Fibroblast of skin of right biceps (primary cell): Measurements from ENCODE around the gene KRTAP9-6.
A peak's percentile ranks its signal among the peaks of the same experiment; 100 is the strongest.
"Not testable (repeated sequence)": the region's sequence is repeated elsewhere in the genome, so short reads cannot be mapped to it uniquely, and the experiment has no call there.

Experiments
- DNase-seq: peaks from one replicate; pipeline ENCODE4 v3.0.0-alpha.2; 2013

KRTAP9-6 gene

DNA sequence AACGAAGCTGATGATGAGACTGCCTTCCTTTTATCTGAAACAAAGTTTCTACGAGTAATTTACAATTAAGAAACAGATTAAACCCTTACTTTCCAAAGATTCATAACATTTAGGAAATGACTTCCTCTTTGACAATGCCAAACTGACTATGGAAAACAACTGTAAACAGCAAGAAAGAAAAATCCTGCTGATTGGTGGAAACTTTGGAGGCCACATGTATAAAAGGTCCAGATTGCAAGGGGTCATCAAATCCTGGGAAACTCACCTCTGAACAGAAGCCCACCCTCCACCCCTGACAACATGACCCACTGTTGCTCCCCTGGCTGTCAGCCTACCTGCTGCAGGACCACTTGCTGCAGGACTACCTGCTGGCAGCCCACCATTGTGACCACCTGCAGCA, at the start of gene KRTAP9-6:
KRTAP9-6 (plus strand) TSS at position 301 of the 400 bp plus-strand sequence; CDS start at position 301, 0 bp downstream.
- no peak for DNase-seq

DNA sequence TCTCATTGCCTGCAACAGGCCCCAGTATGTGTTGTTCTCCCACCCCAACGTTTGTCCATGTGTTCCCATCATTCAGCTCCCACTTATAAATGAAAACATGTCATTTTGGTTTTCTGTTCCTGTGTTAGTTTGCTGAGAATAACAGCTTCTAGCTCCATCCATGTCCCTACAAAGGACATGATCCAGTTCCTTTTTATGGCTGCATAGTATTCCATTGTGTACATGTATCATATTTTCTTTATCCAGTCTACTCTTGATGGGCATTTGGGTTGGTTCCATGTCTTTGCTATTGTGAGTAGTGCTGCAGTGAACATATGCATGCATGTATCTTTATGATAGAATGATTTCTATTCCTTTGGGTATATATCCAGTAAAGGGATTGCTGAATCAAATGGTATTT, 49.5 kb upstream of the KRTAP9-6 start:
- DNase-seq = no peak

DNA sequence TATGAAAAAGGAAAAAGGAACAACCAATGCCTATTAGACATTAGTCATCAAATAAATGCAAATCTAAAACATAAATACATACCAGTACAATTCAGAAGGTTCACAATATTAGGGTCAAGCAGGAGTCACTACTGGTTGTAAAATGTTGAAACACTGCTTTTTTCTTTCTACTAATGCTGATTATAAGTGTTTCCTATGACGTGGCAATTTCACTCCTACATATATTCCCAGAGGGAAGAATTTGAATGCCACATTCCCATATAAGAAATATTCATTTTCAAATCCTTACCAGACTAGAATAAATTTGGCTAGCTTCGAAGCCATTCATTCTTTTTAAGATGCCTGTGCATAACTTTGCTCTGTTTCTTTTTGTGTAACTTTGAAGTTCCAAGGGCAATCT, 41.4 kb upstream of the KRTAP9-6 start:
- DNase-seq = peak; percentile 18

DNA sequence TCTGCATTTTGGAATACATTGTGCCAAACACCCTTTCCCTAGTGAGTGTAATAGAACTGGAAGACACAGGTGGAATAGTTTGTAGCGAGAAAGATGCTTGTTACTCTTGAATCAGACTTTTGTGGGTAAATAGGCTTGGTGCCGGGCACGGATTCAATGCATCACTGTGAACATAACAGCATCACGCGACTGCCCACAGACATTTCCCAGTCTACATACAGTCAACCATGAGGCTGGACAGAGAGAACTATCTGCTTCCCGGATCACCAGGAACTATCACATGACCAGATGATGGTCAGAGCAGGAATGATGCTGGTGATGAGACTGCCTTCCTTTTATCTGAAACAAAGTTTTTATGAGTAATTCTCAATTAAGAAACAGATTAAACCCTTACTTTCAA, 39.1 kb upstream of the KRTAP9-6 start:
- DNase-seq = no peak

- not testable (repeated sequence) for DNase-seq
Observed at GRCh38 chr17:41226598-41227095, 38.5 kb upstream of the KRTAP9-6 start, which contains the start of gene KRTAP9-2. Gene KRTAP9-2, plus strand, starts transcription at chr17:41226648. Its CDS starts 7 bp downstream, at chr17:41226655.

- DNase-seq = no peak
Observed at GRCh38 chr17:41230094-41230493, 35.1 kb upstream of the KRTAP9-6 start.

- DNase-seq = no peak
Observed at GRCh38 chr17:41231731-41232130, 33.4 kb upstream of the KRTAP9-6 start.

DNA sequence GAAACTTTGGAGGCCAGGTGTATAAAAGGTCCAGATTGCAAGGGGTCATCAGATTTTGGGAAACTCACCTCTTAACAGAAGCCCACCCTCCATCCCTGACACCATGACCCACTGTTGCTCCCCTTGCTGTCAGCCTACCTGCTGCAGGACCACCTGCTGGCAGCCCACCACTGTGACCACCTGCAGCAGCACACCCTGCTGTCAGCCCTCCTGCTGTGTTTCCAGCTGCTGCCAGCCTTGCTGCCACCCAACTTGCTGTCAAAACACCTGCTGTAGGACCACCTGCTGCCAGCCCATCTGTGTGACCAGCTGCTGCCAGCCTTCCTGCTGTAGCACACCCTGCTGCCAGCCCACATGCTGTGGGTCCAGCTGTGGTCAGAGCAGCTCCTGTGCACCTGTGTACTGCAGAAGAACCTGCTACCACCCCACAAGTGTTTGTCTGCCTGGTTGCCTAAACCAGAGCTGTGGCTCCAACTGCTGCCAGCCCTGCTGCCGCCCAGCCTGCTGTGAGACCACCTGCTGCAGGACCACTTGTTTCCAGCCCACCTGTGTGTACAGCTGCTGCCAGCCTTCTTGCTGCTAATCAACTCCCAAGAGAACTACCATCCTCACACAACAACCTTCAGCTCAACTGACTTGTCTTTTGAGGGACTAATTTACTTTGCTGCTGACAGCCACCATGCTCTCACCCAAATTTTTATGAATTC, 32.6 kb upstream of the KRTAP9-6 start, which contains the start of gene KRTAP9-3:
KRTAP9-3 (plus strand) TSS at position 51 of the 707 bp plus-strand sequence; CDS start at position 104, 53 bp downstream.
- DNase-seq = not testable (repeated sequence)

- not testable (repeated sequence) for DNase-seq
Observed at GRCh38 chr17:41237116-41237515, 28.1 kb upstream of the KRTAP9-6 start.

DNA sequence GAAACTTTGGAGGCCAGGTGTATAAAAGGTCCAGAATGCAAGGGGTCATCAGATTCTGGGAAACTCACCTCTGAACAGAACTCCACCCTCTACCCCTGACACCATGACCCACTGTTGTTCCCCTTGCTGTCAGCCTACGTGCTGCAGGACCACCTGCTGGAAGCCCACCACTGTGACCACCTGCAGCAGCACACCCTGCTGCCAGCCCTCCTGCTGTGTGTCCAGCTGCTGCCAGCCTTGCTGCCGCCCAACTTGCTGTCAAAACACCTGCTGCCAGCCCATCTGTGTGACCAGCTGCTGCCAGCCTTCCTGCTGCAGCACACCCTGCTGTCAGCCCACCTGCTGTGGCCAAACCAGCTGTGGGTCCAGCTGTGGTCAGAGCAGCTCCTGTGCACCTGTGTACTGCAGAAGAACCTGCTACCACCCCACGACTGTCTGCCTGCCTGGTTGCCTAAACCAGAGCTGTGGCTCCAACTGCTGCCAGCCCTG, 27.2 kb upstream of the KRTAP9-6 start, which contains the start of gene KRTAP9-8:
KRTAP9-8 (plus strand) TSS at position 51 of the 489 bp plus-strand sequence; CDS start at position 104, 53 bp downstream.
- DNase-seq = not testable (repeated sequence)

GRCh38 chr17:41246995-41247787, 18.0 kb upstream of the KRTAP9-6 start:
- not testable (repeated sequence) for DNase-seq

GRCh38 chr17:41249637-41250240, 15.4 kb upstream of the KRTAP9-6 start, which contains the start of gene KRTAP9-4:
Gene KRTAP9-4, plus strand, starts transcription at chr17:41249687. Its CDS starts 34 bp downstream, at chr17:41249721.
- not testable (repeated sequence) for DNase-seq

GRCh38 chr17:41251261-41251660, 13.9 kb upstream of the KRTAP9-6 start:
- no peak for DNase-seq

DNA sequence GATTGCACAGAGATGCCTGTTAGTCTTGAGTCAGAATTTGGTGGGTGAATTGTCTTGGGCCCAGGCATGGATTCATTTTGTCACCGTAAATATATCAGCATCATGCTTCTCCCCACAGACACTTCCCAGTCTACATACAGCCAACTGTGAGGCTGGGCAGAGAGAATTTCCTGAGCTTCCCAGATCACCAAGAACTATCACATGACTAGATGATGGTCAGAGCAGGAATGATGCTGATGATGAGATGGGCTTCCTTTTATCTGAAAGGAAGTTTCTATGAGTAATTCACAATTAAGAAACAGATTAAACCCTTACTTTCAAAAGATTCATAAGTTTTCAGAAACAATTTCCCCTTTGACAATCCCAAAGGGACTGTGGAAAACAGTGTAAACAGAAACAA, 10.3 kb upstream of the KRTAP9-6 start:
- DNase-seq = peak; percentile 17

GRCh38 chr17:41255381-41256290, 9.5 kb upstream of the KRTAP9-6 start, which contains the start of gene KRTAP9-9:
Gene KRTAP9-9, plus strand, starts transcription at chr17:41255384.
- peak; percentile 80 for DNase-seq

- peak; percentile 68 for DNase-seq
Observed at GRCh38 chr17:41256291-41256685, 8.9 kb upstream of the KRTAP9-6 start.

- DNase-seq = no peak
Observed at GRCh38 chr17:41258406-41258805, 6.8 kb upstream of the KRTAP9-6 start.

GRCh38 chr17:41263212-41263611, 2.0 kb upstream of the KRTAP9-6 start:
- DNase-seq = no peak

GRCh38 chr17:41264599-41264998, 579 bp upstream of the KRTAP9-6 start:
- DNase-seq = no peak

GRCh38 chr17:41267711-41268110, 2.5 kb downstream of the KRTAP9-6 start:
- DNase-seq = no peak

DNA sequence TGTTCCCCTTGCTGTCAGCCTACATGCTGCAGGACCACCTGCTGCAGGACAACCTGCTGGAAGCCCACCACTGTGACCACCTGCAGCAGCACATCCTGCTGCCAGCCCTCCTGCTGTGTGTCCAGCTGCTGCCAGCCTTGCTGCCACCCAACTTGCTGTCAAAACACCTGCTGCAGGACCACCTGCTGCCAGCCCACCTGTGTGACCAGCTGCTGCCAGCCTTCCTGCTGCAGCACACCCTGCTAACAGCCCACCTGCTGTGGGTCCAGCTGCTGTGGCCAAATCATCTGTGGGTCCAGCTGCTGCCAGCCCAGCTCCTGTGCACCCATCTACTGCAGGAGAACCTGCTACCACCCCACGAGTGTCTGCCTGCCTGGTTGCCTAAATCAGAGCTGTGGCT, 6.1 kb downstream of the KRTAP9-6 start:
- not testable (repeated sequence) for DNase-seq
